ENCODE measurements around the gene USP47.

GRCh38 chr11:11961399-11962028 is 119.7 kb downstream of the USP47 start:
- TF ChIP-seq CTCF (IDR thresholded peaks at IDR 0.05; ENCODE audit: low read depth, low read length, poor library complexity, severe bottlenecking) (no peak), EZH2phosphoT487 (IDR thresholded peaks at IDR 0.05; ENCODE audit: borderline replicate concordance, low read length) (no peak)

All from DOHH2 (cell line).